HepG2 (cell line): Measurements from ENCODE around the gene KCNJ2. TPM values are rescaled to one million over a fixed set of nuclear protein-coding genes. Genes with fewer than 3 reads are reported as not detected.

Experiments used
- ATAC-seq: fragments of 200-7000 bp; cut with Tn5 transposase; 3 replicates; pipeline ENCODE4 v1.9.1; 2020; ENCODE audit warnings: mild to moderate bottlenecking, moderate library complexity
- Bru-seq: library from RNA; stranded (reverse); fragments of 400-500 nt; gene quantifications from one replicate; lab custom pipeline; 2021; lab: Mats Ljungman, UMichigan
- BruChase-seq, 2 experiments: library from RNA; stranded (reverse); fragments of 400-500 nt; gene quantifications; one replicate each; lab custom pipeline; 2021; lab: Mats Ljungman, UMichigan
- BruUV-seq: library from RNA; stranded (reverse); fragments of 400-500 nt; replicated peaks from 2 replicates; lab custom pipeline; 2021; lab: Mats Ljungman, UMichigan
- CTCF ChIA-PET: fragments of 300-600 bp; formaldehyde crosslinking; extraction: SDS; loops from one replicate; lab custom pipeline; 2021; ENCODE audit warnings: low total read pairs, inconsistent platforms, low intra/inter-chr PET ratio; lab: Yijun Ruan, JAX
- POLR2A ChIA-PET: fragments of 350-600 bp; sonication (Branson Sonifier 250); formaldehyde crosslinking; loops from one replicate; lab custom pipeline; 2020; ENCODE audit warnings: antibody characterized with exemption, inconsistent platforms; lab: Yijun Ruan, JAX
- DNase-seq: peaks from one replicate; pipeline ENCODE4 v3.0.0-alpha.2; 2015; ENCODE audit warnings: low spot score
- FAIRE-seq: peaks from 3 replicates; lab custom pipeline; 2011; peaks lifted over from hg19 to GRCh38; lab: Jason Lieb, UNC
- H2AFZ ChIP-seq: one replicate; pipeline ENCODE4 v1.6.1; 2011; ENCODE audit warnings: low read length, inconsistent platforms
- H3K27ac ChIP-seq: fragments of 300-600 bp; 3 replicates; pipeline ENCODE4 v1.8.0; 2011; ENCODE audit warnings: mixed run types, mild to moderate bottlenecking, mixed read lengths, low read length, inconsistent platforms; ENCODE audit not compliant: insufficient read depth; ENCODE audit errors: extremely low read length
- H3K27me3 ChIP-seq, 2 experiments: fragments of 200-600 bp in 1 of 2; 2 replicates in 1 of 2; 3 replicates in 1 of 2; pipeline versions ENCODE4 v1.6.0 to v1.8.0; 2011; ENCODE audit warnings: low read length in 2 of 2, mild to moderate bottlenecking in 2 of 2, moderate library complexity in 2 of 2, inconsistent platforms in 1 of 2; ENCODE audit not compliant: insufficient read depth in 2 of 2, control insufficient read depth in 1 of 2
- H3K36me3 ChIP-seq, 2 experiments: fragments of 200-600 bp in 1 of 2; replicated peaks in 1 of 2; 2 replicates in 1 of 2; 3 replicates in 1 of 2; pipeline versions ENCODE4 v1.5.1 to v1.8.0; 2011; ENCODE audit warnings: low read length in 2 of 2, inconsistent platforms in 1 of 2; ENCODE audit not compliant: insufficient read depth in 2 of 2, control insufficient read depth in 1 of 2
- H3K4me1 ChIP-seq: 2 replicates; pipeline ENCODE4 v1.5.1; 2012; ENCODE audit warnings: low read length, inconsistent platforms; ENCODE audit not compliant: insufficient read depth
- H3K4me2 ChIP-seq: 2 replicates; pipeline ENCODE4 v1.6.0; 2011; ENCODE audit warnings: low read depth, low read length, inconsistent platforms
- H3K4me3 ChIP-seq, 3 experiments: fragments of 200-600 bp in 1 of 3; sonication (generic), shearing (Covaris generic) in 1 of 3; replicated peaks in 1 of 3; 2 replicates each; pipeline ENCODE4 v1.5.1; 2011 to 2016; ENCODE audit warnings: low read length in 3 of 3, inconsistent platforms in 2 of 3, low read depth in 2 of 3, mild to moderate bottlenecking in 2 of 3, control low read depth in 1 of 3, mixed read lengths in 1 of 3; ENCODE audit not compliant: insufficient read depth in 1 of 3
- H3K79me2 ChIP-seq: one replicate; pipeline ENCODE4 v1.6.1; 2011; ENCODE audit warnings: low read length, inconsistent platforms; ENCODE audit not compliant: insufficient read depth
- H3K9ac ChIP-seq: 2 replicates; pipeline ENCODE4 v1.6.0; 2011; ENCODE audit warnings: mild to moderate bottlenecking, low read depth, low read length, inconsistent platforms; ENCODE audit not compliant: insufficient read depth
- H3K9me3 ChIP-seq: 2 replicates; pipeline ENCODE4 v1.5.1; 2012; ENCODE audit warnings: mild to moderate bottlenecking, low read length
- H4K20me1 ChIP-seq: 2 replicates; pipeline ENCODE4 v1.6.0; 2011; ENCODE audit warnings: inconsistent platforms, mild to moderate bottlenecking, low read length, moderate library complexity; ENCODE audit not compliant: insufficient read depth
- HNRNPLL ChIP-seq: fragments of 200-400 bp; formaldehyde crosslinking; IDR thresholded peaks from 2 replicates; pipeline ENCODE4 v1.6.1; 2017; ENCODE audit warnings: mild to moderate bottlenecking, low read depth, low read length; ENCODE audit not compliant: poor library complexity, severe bottlenecking
- MAZ ChIP-seq, 2 experiments: sonication (generic) in 1 of 2; formaldehyde crosslinking in 1 of 2; IDR thresholded peaks; 2 replicates each; pipeline versions ENCODE4 v1.5.0 to v1.6.1; 2012 to 2020; ENCODE audit warnings: low read depth in 2 of 2, mild to moderate bottlenecking in 2 of 2, borderline replicate concordance in 1 of 2, improper control_type of control experiment in 1 of 2, low read length in 1 of 2, missing genetic modification reagents in 1 of 2, moderate library complexity in 1 of 2
- NR0B2 ChIP-seq: sonication (generic); formaldehyde crosslinking; IDR thresholded peaks from 2 replicates; pipeline ENCODE4 v1.4.0; 2020; ENCODE audit warnings: mild to moderate bottlenecking, missing genetic modification reagents
- POGZ ChIP-seq: sonication (generic); formaldehyde crosslinking; IDR thresholded peaks from 2 replicates; pipeline ENCODE4 v1.4.0; 2020; ENCODE audit warnings: mild to moderate bottlenecking, missing genetic modification reagents
- RBM39 ChIP-seq: fragments of 200-400 bp; formaldehyde crosslinking; IDR thresholded peaks from one replicate; pipeline ENCODE4 v1.6.1; 2018; ENCODE audit warnings: antibody characterized with exemption, mild to moderate bottlenecking, low read depth, low read length; ENCODE audit not compliant: poor library complexity, severe bottlenecking
- SALL1 ChIP-seq: sonication (generic); formaldehyde crosslinking; IDR thresholded peaks from 2 replicates; pipeline ENCODE4 v1.8.0; 2022; ENCODE audit warnings: mild to moderate bottlenecking, missing genetic modification reagents
- ZNF776 ChIP-seq: sonication (generic); formaldehyde crosslinking; IDR thresholded peaks from 2 replicates; pipeline ENCODE4 v1.4.0; 2020; ENCODE audit warnings: mild to moderate bottlenecking, missing genetic modification reagents
- WGBS: methylation state at CpG from one replicate; pipeline ENCODE4 v1.1.6; 2017; ENCODE audit warnings: low lambda C conversion rate; 5-methylcytosine and 5-hydroxymethylcytosine counted together
- in situ Hi-C: cut with HindIII; loops from 2 replicates; pipeline ENCODE4 v1.10.0; 2017; ENCODE audit warnings: low pct_unique_long_range_greater_than_20kb; ENCODE audit not compliant: extremely low pct_ligation_motif_present
- intact Hi-C: fragments of 100-400 bp; cut with micrococcal nuclease; formaldehyde crosslinking; loops from one replicate; pipeline ENCODE4 v1.10.0; 2022; ENCODE audit not compliant: unreplicated experiment
- long read RNA-seq, 2 experiments: library from RNA in 1 of 2; library from polyadenylated mRNA in 1 of 2; stranded (forward) in 1 of 2; unstranded in 1 of 2; transcript quantifications; one replicate each; pipeline ENCODE4 v2.0.0, GENCODE V29; 2019 to 2022
- polyA minus RNA-seq, 3 experiments: library from RNA; depleted of rRNA, polyadenylated mRNA; stranded (reverse); fragments of >200 nt; gene quantifications; 2 replicates each; pipeline ENCODE4 v1.2.3, GENCODE V29; 2011; ENCODE audit warnings: low replicate concordance in 1 of 3
- polyA plus RNA-seq, 8 experiments: library from polyadenylated mRNA; depleted of rRNA in 3 of 8; stranded (reverse) in 7 of 8; unstranded in 1 of 8; fragments of >200 nt; fragmentation: Illumina TruSeq in 4 of 8; extraction: Trizol in 4 of 8; gene quantifications; 2 replicates each; pipeline versions ENCODE4 v1.2.1 to v1.2.3, GENCODE V29; 2011 to 2016; ENCODE audit warnings: low read depth in 4 of 8, missing spikeins in 1 of 8, mixed read lengths in 1 of 8; ENCODE audit not compliant: insufficient read depth in 1 of 8
- total RNA-seq, 5 experiments: library from RNA; depleted of rRNA; stranded (reverse); fragments of >200 nt; fragmentation: Illumina TruSeq; extraction: Trizol; gene quantifications; 2 replicates each; pipeline ENCODE4 v1.2.3, GENCODE V29; 2016; ENCODE audit warnings: low read depth in 1 of 5
- TF ChIP-seq, protein P1 (sequence below): sonication (generic); formaldehyde crosslinking; IDR thresholded peaks from 2 replicates; pipeline ENCODE4 v1.5.1; 2020; ENCODE audit warnings: mild to moderate bottlenecking, missing genetic modification reagents, moderate library complexity
- TF ChIP-seq, protein P2 (sequence below): IDR thresholded peaks from 2 replicates; pipeline ENCODE4 v1.6.1; 2016; ENCODE audit warnings: missing compliant biosample characterization, missing genetic modification reagents, borderline replicate concordance
- TF ChIP-seq, protein P3 (sequence below): IDR thresholded peaks from 2 replicates; pipeline ENCODE4 v1.6.1; 2012; ENCODE audit warnings: inconsistent platforms
- TF ChIP-seq, protein P4 (sequence below): sonication (generic); formaldehyde crosslinking; IDR thresholded peaks from 2 replicates; pipeline ENCODE4 v1.4.0; 2020; ENCODE audit warnings: missing genetic modification reagents

The KCNJ2 gene
- total RNA-seq (2016; rRNA removed; fragmentation: Illumina TruSeq; extraction: Trizol): not detected in 2 replicates
- not detected in 2 replicates for total RNA-seq (2016; cell fraction: cytosol; rRNA removed; fragmentation: Illumina TruSeq; extraction: Trizol; ENCODE audit: low read depth)
- total RNA-seq (2016; cell fraction: insoluble cytoplasmic fraction; rRNA removed; fragmentation: Illumina TruSeq; extraction: Trizol): not detected in 2 replicates
- not detected in 2 replicates for total RNA-seq (2016; cell fraction: membrane; rRNA removed; fragmentation: Illumina TruSeq; extraction: Trizol)
- total RNA-seq (2016; cell fraction: nucleus; rRNA removed; fragmentation: Illumina TruSeq; extraction: Trizol): not detected in 2 replicates
- polyA plus RNA-seq (2011; rRNA removed): not detected in 2 replicates
- not detected in 2 replicates for polyA plus RNA-seq (2011; cell fraction: cytosol; rRNA removed)
- not detected in 2 replicates for polyA plus RNA-seq (2011; cell fraction: nucleus; rRNA removed)
- polyA plus RNA-seq (2012): not detected in 2 replicates
- polyA plus RNA-seq (2016; cell fraction: cytosol; fragmentation: Illumina TruSeq; extraction: Trizol; ENCODE audit: low read depth): not detected in 2 replicates
- polyA plus RNA-seq (2016; cell fraction: insoluble cytoplasmic fraction; fragmentation: Illumina TruSeq; extraction: Trizol; ENCODE audit: low read depth): not detected in 2 replicates
- not detected in 2 replicates for polyA plus RNA-seq (2016; cell fraction: membrane; fragmentation: Illumina TruSeq; extraction: Trizol; ENCODE audit: low read depth)
- not detected in 2 replicates for polyA plus RNA-seq (2016; cell fraction: nucleus; fragmentation: Illumina TruSeq; extraction: Trizol; ENCODE audit: insufficient read depth, low read depth)
- 1.2 TPM in 1 of 2 replicates, not detected in the other for polyA minus RNA-seq (2011; rRNA and poly(A)+ RNA removed; ENCODE audit: low replicate concordance)
- polyA minus RNA-seq (2011; cell fraction: cytosol; rRNA and poly(A)+ RNA removed): not detected in 2 replicates
- not detected in 2 replicates for polyA minus RNA-seq (2011; cell fraction: nucleus; rRNA and poly(A)+ RNA removed)
- Bru-seq, nascent RNA: percentile 8 among the genes with signal in this experiment
- BruChase-seq, experiment 1, labeled RNA remaining after a 6-hour chase: not detected
- BruChase-seq, experiment 2, labeled RNA remaining after a 2-hour chase: not detected
- long read RNA-seq, experiment 1: 0 reads
- long read RNA-seq, experiment 2: 0 reads

GRCh38 chr17:70168977-70169708 lies at the start of gene KCNJ2:
Gene KCNJ2, plus strand, starts transcription at chr17:70169532. Its CDS starts 5,508 bp downstream, at chr17:70175040.
- no peaks in the 10 kb centered on the region for H3K9me3 ChIP-seq
- peaks cover 6% of the 10 kb centered on the region for H3K4me1 ChIP-seq
- no peaks in the 10 kb centered on the region for H3K79me2 ChIP-seq
- FAIRE-seq: no peak
- peak within 1 kb of the TSS in 2 of 3 experiments; percentile 38 to 64; a peak in 3 of 6 replicates for H3K4me3 ChIP-seq
- DNase-seq: peak; percentile 3
- WGBS: 7% methylated on average over 15 of the region's 67 CpGs
- H3K36me3 ChIP-seq: no peaks in the 10 kb centered on the region
- H3K27ac ChIP-seq: no peak within 1 kb of the TSS
- in situ Hi-C loops (no loop called here), intact Hi-C loops (no loop called here)
- peak within 1 kb of the TSS; percentile 75 for H3K4me2 ChIP-seq
- ChIA-PET POLR2A (no interaction called here), CTCF (no interaction called here)
- no peak within 1 kb of the TSS for H2AFZ ChIP-seq
- peaks cover 0 to 34% of the 10 kb centered on the region in 2 experiments; a peak in 3 of 5 replicates for H3K27me3 ChIP-seq
- ATAC-seq: peak; percentile 99
- no peaks in the 10 kb centered on the region for H4K20me1 ChIP-seq
- no peak within 1 kb of the TSS for H3K9ac ChIP-seq
- BruUV-seq: no TSS peak
- TF ChIP-seq, protein P1, sequence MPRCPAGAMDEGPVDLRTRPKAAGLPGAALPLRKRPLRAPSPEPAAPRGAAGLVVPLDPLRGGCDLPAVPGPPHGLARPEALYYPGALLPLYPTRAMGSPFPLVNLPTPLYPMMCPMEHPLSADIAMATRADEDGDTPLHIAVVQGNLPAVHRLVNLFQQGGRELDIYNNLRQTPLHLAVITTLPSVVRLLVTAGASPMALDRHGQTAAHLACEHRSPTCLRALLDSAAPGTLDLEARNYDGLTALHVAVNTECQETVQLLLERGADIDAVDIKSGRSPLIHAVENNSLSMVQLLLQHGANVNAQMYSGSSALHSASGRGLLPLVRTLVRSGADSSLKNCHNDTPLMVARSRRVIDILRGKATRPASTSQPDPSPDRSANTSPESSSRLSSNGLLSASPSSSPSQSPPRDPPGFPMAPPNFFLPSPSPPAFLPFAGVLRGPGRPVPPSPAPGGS (CRISPR knock-in tag): 0 out of 2 replicates have a peak, but pooled peaks have one; percentile 38
- TF ChIP-seq, protein P2, sequence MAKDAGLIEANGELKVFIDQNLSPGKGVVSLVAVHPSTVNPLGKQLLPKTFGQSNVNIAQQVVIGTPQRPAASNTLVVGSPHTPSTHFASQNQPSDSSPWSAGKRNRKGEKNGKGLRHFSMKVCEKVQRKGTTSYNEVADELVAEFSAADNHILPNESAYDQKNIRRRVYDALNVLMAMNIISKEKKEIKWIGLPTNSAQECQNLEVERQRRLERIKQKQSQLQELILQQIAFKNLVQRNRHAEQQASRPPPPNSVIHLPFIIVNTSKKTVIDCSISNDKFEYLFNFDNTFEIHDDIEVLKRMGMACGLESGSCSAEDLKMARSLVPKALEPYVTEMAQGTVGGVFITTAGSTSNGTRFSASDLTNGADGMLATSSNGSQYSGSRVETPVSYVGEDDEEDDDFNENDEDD (CRISPR knock-in tag): peak; percentile 54; the same call in 1 of the 2 replicates
- TF ChIP-seq POGZ (CRISPR knock-in tag): peak; percentile 25; the same call in 1 of the 2 replicates
- TF ChIP-seq, protein P3, sequence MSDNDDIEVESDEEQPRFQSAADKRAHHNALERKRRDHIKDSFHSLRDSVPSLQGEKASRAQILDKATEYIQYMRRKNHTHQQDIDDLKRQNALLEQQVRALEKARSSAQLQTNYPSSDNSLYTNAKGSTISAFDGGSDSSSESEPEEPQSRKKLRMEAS: peak; percentile 51
- TF ChIP-seq, protein P4, sequence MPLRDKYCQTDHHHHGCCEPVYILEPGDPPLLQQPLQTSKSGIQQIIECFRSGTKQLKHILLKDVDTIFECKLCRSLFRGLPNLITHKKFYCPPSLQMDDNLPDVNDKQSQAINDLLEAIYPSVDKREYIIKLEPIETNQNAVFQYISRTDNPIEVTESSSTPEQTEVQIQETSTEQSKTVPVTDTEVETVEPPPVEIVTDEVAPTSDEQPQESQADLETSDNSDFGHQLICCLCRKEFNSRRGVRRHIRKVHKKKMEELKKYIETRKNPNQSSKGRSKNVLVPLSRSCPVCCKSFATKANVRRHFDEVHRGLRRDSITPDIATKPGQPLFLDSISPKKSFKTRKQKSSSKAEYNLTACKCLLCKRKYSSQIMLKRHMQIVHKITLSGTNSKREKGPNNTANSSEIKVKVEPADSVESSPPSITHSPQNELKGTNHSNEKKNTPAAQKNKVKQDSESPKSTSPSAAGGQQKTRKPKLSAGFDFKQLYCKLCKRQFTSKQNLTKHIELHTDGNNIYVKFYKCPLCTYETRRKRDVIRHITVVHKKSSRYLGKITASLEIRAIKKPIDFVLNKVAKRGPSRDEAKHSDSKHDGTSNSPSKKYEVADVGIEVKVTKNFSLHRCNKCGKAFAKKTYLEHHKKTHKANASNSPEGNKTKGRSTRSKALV (CRISPR knock-in tag): 0 out of 2 replicates have a peak, but pooled peaks have one; percentile 46
- peak; percentile 48 for TF ChIP-seq RBM39
- peak; percentile 24; the same call in 1 of the 2 replicates for TF ChIP-seq NR0B2 (CRISPR knock-in tag)
- peak; percentile 45 for TF ChIP-seq HNRNPLL
- TF ChIP-seq SALL1 (CRISPR knock-in tag): no peak
- TF ChIP-seq MAZ (IDR thresholded peaks at IDR 0.05; ENCODE audit: borderline replicate concordance, low read depth, low read length): no peak
- TF ChIP-seq MAZ (CRISPR knock-in tag; IDR thresholded peaks at IDR 0.05; ENCODE audit: low read depth): peak; percentile 21; the same call in 1 of the 2 replicates
- peak; percentile 35; the same call in 1 of the 2 replicates for TF ChIP-seq ZNF776 (CRISPR knock-in tag)
